GM12878 (cell line): Measurements from ENCODE around the gene TRAPPC3L. TPM values are rescaled to one million over a fixed set of nuclear protein-coding genes. Genes with fewer than 3 reads are reported as not detected.

Experiments
- ATAC-seq: fragments of 200-7000 bp; cut with Tn5 transposase; 3 replicates; pipeline ENCODE4 v1.9.1; 2020; ENCODE audit warnings: mild to moderate bottlenecking, moderate library complexity
- BruUV-seq: library from RNA; stranded (reverse); fragments of 400-500 nt; replicated peaks from 2 replicates; lab custom pipeline; 2021; lab: Mats Ljungman, UMichigan
- CTCF ChIA-PET: fragments of 300-600 bp; sonication (Branson Sonifier 250); formaldehyde crosslinking; extraction: SDS; loops from one replicate; lab custom pipeline; 2021; ENCODE audit warnings: inconsistent platforms; lab: Yijun Ruan, JAX
- POLR2A ChIA-PET: fragments of 350-600 bp; formaldehyde crosslinking; extraction: SDS; loops from one replicate; lab custom pipeline; 2021; ENCODE audit warnings: inconsistent platforms; lab: Charles Lee
- RAD21 ChIA-PET: fragments of 300-600 bp; sonication (Branson Sonifier 250); formaldehyde crosslinking; loops from one replicate; lab custom pipeline; 2023; ENCODE audit warnings: antibody characterized with exemption; ENCODE audit not compliant: unreplicated experiment; lab: Charles Lee
- SMC1A ChIA-PET: fragments of 300-600 bp; sonication (Branson Sonifier 250); formaldehyde crosslinking; loops from one replicate; lab custom pipeline; 2023; ENCODE audit not compliant: unreplicated experiment, uncharacterized antibody; lab: Charles Lee
- DNase-seq: peaks from one replicate; pipeline ENCODE4 v3.0.0-alpha.2; 2011; ENCODE audit warnings: low read depth, low spot score
- FAIRE-seq: peaks from 3 replicates; lab custom pipeline; 2011; peaks lifted over from hg19 to GRCh38; lab: Jason Lieb, UNC
- H2AFZ ChIP-seq: 2 replicates; pipeline ENCODE4 v1.6.0; 2011; ENCODE audit warnings: low read depth, low read length, control low read depth; ENCODE audit not compliant: control insufficient read depth
- H3K27ac ChIP-seq: 2 replicates; pipeline ENCODE4 v1.5.1; 2011; ENCODE audit warnings: control low read depth; ENCODE audit not compliant: control insufficient read depth, insufficient read depth
- H3K27me3 ChIP-seq, 2 experiments: replicated peaks in 1 of 2; 2 replicates each; pipeline versions ENCODE4 v1.6.0 to v1.6.1; 2011; ENCODE audit warnings: low read length in 1 of 2; ENCODE audit not compliant: control insufficient read depth in 2 of 2, insufficient read depth in 2 of 2
- H3K36me3 ChIP-seq, 2 experiments: 2 replicates each; pipeline ENCODE4 v1.5.1; 2011; ENCODE audit warnings: low read length in 1 of 2; ENCODE audit not compliant: control insufficient read depth in 2 of 2, insufficient read depth in 2 of 2
- H3K4me1 ChIP-seq: 2 replicates; pipeline ENCODE4 v1.6.1; 2011; ENCODE audit warnings: mild to moderate bottlenecking, low read length, moderate library complexity, mixed read lengths; ENCODE audit not compliant: control insufficient read depth, insufficient read depth
- H3K4me2 ChIP-seq: 2 replicates; pipeline ENCODE4 v1.6.0; 2011; ENCODE audit warnings: control low read depth; ENCODE audit not compliant: control insufficient read depth, insufficient read depth
- H3K4me3 ChIP-seq: fragments of 200-600 bp; sonication (generic); 2 replicates; pipeline ENCODE4 v1.5.1; 2016
- H3K79me2 ChIP-seq: 2 replicates; pipeline ENCODE4 v1.6.0; 2011; ENCODE audit warnings: low read length; ENCODE audit not compliant: control insufficient read depth, insufficient read depth
- H3K9ac ChIP-seq: 2 replicates; pipeline ENCODE4 v1.8.0; 2011; ENCODE audit warnings: low read length, control low read depth, mixed read lengths; ENCODE audit not compliant: control insufficient read depth, insufficient read depth
- H3K9me3 ChIP-seq: replicated peaks from 3 replicates; pipeline ENCODE4 v1.5.1; 2011; ENCODE audit warnings: mild to moderate bottlenecking, low read length; ENCODE audit not compliant: control insufficient read depth, insufficient read depth
- H4K20me1 ChIP-seq: 2 replicates; pipeline ENCODE4 v1.6.0; 2011; ENCODE audit not compliant: control insufficient read depth, insufficient read depth
- ATF7 ChIP-seq: fragments of 450-650 bp; IDR thresholded peaks from 2 replicates; pipeline ENCODE4 v1.6.1; 2016; ENCODE audit warnings: low read depth, mild to moderate bottlenecking
- BCL3 ChIP-seq: IDR thresholded peaks from 2 replicates; pipeline ENCODE4 v1.6.1; 2011; ENCODE audit warnings: borderline replicate concordance, low read depth, mild to moderate bottlenecking, moderate library complexity, low read length; ENCODE audit not compliant: insufficient read depth, poor library complexity, severe bottlenecking
- BHLHE40 ChIP-seq, 2 experiments: fragments of 450-650 bp in 1 of 2; IDR thresholded peaks; 2 replicates each; pipeline ENCODE4 v1.6.1; 2011 to 2017; ENCODE audit warnings: low read depth in 2 of 2, borderline replicate concordance in 1 of 2, improper control_type of control experiment in 1 of 2, low read length in 1 of 2, mild to moderate bottlenecking in 1 of 2
- BMI1 ChIP-seq: fragments of 450-650 bp; IDR thresholded peaks from 2 replicates; pipeline ENCODE4 v1.6.1; 2016; ENCODE audit warnings: mild to moderate bottlenecking, moderate library complexity, borderline replicate concordance
- CBFB ChIP-seq: IDR thresholded peaks from 2 replicates; pipeline ENCODE4 v1.6.1; 2016; ENCODE audit warnings: antibody characterized with exemption, low read depth
- CBX3 ChIP-seq: fragments of 200-600 bp; sonication (generic); IDR thresholded peaks from 2 replicates; pipeline ENCODE4 v1.6.1; 2016; ENCODE audit warnings: low read depth, borderline replicate concordance
- E2F8 ChIP-seq: fragments of 450-650 bp; IDR thresholded peaks from 2 replicates; pipeline ENCODE4 v1.6.1; 2018; ENCODE audit warnings: mild to moderate bottlenecking, low read depth, moderate library complexity; ENCODE audit not compliant: partially characterized antibody
- EZH2 ChIP-seq: IDR thresholded peaks from 2 replicates; pipeline ENCODE4 v1.6.1; 2012; ENCODE audit warnings: low read depth, mild to moderate bottlenecking, control low read depth, inconsistent platforms, low read length, borderline replicate concordance; ENCODE audit not compliant: control insufficient read depth
- FOXM1 ChIP-seq: IDR thresholded peaks from 2 replicates; pipeline ENCODE4 v1.6.1; 2012; ENCODE audit warnings: low read depth, mild to moderate bottlenecking, inconsistent platforms, low read length, moderate library complexity
- IKZF1 ChIP-seq: fragments of 450-650 bp; conservative IDR thresholded peaks from 2 replicates; pipeline ENCODE4 v1.6.1; 2017; ENCODE audit warnings: antibody characterized with exemption, mild to moderate bottlenecking
- IKZF2 ChIP-seq, 2 experiments: fragments of 450-650 bp; IDR thresholded peaks; 2 replicates each; pipeline ENCODE4 v1.6.1; 2017; ENCODE audit warnings: mild to moderate bottlenecking in 2 of 2, moderate library complexity in 2 of 2
- IRF3 ChIP-seq: fragments of 450-650 bp; IDR thresholded peaks from 2 replicates; pipeline ENCODE4 v1.6.1; 2014; ENCODE audit warnings: mild to moderate bottlenecking
- JUNB ChIP-seq: IDR thresholded peaks from 2 replicates; pipeline ENCODE4 v1.6.1; 2016; ENCODE audit warnings: antibody characterized with exemption, mild to moderate bottlenecking
- MAX ChIP-seq: IDR thresholded peaks from 2 replicates; pipeline ENCODE4 v1.6.1; 2012; ENCODE audit warnings: low read depth, low read length, improper control_type of control experiment
- MXI1 ChIP-seq: fragments of 150-350 bp; IDR thresholded peaks from 2 replicates; pipeline ENCODE4 v1.6.1; 2011; ENCODE audit warnings: low read depth, mild to moderate bottlenecking, inconsistent platforms, low read length, improper control_type of control experiment
- NFIC ChIP-seq: IDR thresholded peaks from 2 replicates; pipeline ENCODE4 v1.6.1; 2012; ENCODE audit warnings: low read depth, mild to moderate bottlenecking, inconsistent platforms, low read length, moderate library complexity
- PML ChIP-seq: IDR thresholded peaks from 2 replicates; pipeline ENCODE4 v1.6.1; 2012; ENCODE audit warnings: low read length, inconsistent platforms
- POU2F2 ChIP-seq: IDR thresholded peaks from 3 replicates; pipeline ENCODE4 v1.6.1; 2011; ENCODE audit warnings: low read depth, mild to moderate bottlenecking, low read length, borderline replicate concordance
- RFX5 ChIP-seq: IDR thresholded peaks from 2 replicates; pipeline ENCODE4 v1.6.1; 2011; ENCODE audit warnings: low read depth, low read length, improper control_type of control experiment
- SREBF1 ChIP-seq: IDR thresholded peaks from 2 replicates; pipeline ENCODE4 v1.6.1; 2012; ENCODE audit warnings: mild to moderate bottlenecking, low read length
- ZNF274 ChIP-seq: IDR thresholded peaks from one replicate; pipeline ENCODE4 v1.8.0; 2011; ENCODE audit not compliant: insufficient read length, insufficient read depth
- WGBS: methylation state at CpG from one replicate; pipeline ENCODE4 v1.1.6; 2016; ENCODE audit warnings: low lambda C conversion rate; ENCODE audit not compliant: insufficient replicate concordance, insufficient coverage; ENCODE audit errors: missing lambda C conversion rate; 5-methylcytosine and 5-hydroxymethylcytosine counted together
- in situ Hi-C: fragments of 300-500 bp; cut with MboI; formaldehyde crosslinking; loops from 9 replicates; pipeline ENCODE4 v1.14.3; 2018; ENCODE audit warnings: mixed read lengths
- intact Hi-C: fragments of 100-400 bp; cut with micrococcal nuclease; formaldehyde crosslinking; loops from one replicate; pipeline ENCODE4 v1.14.2; 2022; ENCODE audit not compliant: unreplicated experiment
- polyA plus RNA-seq, 11 experiments: library from polyadenylated mRNA; depleted of rRNA in 4 of 11; unstranded in 6 of 11; stranded (reverse) in 5 of 11; fragments of >200 nt; fragmentation: Nextera tagmentation in 4 of 11; fragmentation: Illumina TruSeq in 1 of 11; extraction: Ambion mirVana in 4 of 11; extraction: Trizol in 1 of 11; gene quantifications; 1 replicate in 1 of 11; 2 replicates in 10 of 11; pipeline versions ENCODE4 v1.2.1 to v1.2.3, GENCODE V29; 2011 to 2016; ENCODE audit warnings: inconsistent platforms in 2 of 11, missing spikeins in 2 of 11, low read depth in 1 of 11
- total RNA-seq, 4 experiments: library from RNA; depleted of rRNA in 3 of 4; stranded (reverse); fragments of >200 nt in 3 of 4; fragmentation: Illumina TruSeq in 1 of 4; extraction: Trizol in 1 of 4; gene quantifications; 2 replicates each; pipeline versions ENCODE4 v1.2.1 to v1.2.3, GENCODE V29; 2013 to 2021

TRAPPC3L gene
- total and polyA plus RNA-seq, 10 of the 15 experiments (the other 5 are each of a cell fraction or from before 2014, with no cell fraction given) = not detected

- H3K4me2 ChIP-seq = peak overlapping the region; percentile 14; the same call in 1 of the 2 replicates
- H3K27me3 ChIP-seq = no peaks in the 10 kb centered on the region; a peak in 2 of 4 replicates
- H3K9ac ChIP-seq = no peak overlapping the region
- ChIA-PET CTCF (no interaction called here), RAD21 (no interaction called here), SMC1A (interaction anchor here (0.6 kb wide), 1 partner anchor 113 kb away, joined by 3 read pairs; no protein-coding TSS in a partner anchor), POLR2A (no interaction called here)
- H4K20me1 ChIP-seq = no peaks in the 10 kb centered on the region
- BruUV-seq = no TSS peak
- in situ Hi-C loops (no loop called here), intact Hi-C loops (no loop called here)
- H3K4me3 ChIP-seq = no peak overlapping the region
- DNase-seq (no peak), ATAC-seq (no peak; the same call in 2 of the 3 replicates), FAIRE-seq (no peak)
- H3K36me3 ChIP-seq = no peaks in the 10 kb centered on the region
- no peaks in the 10 kb centered on the region for H3K9me3 ChIP-seq
- H2AFZ ChIP-seq = no peak overlapping the region
- no peak overlapping the region for H3K27ac ChIP-seq
- peaks cover 17% of the 10 kb centered on the region for H3K4me1 ChIP-seq
- 48% methylated on average over 5 of the region's 5 CpGs for WGBS
- H3K79me2 ChIP-seq = no peaks in the 10 kb centered on the region
- TF ChIP-seq POU2F2 (no peak), MXI1 (no peak), BCL3 (no peak), EZH2 (no peak), CBFB (no peak), ATF7 (no peak), BMI1 (no peak), E2F8 (no peak), RFX5 (no peak), IRF3 (no peak), MAX (no peak), IKZF2 (IDR thresholded peaks at IDR 0.05) (peak in 1 of 2 experiments; percentile 46; a peak in 1 of 4 replicates), FOXM1 (no peak), BHLHE40 (IDR thresholded peaks at IDR 0.05; ENCODE audit: borderline replicate concordance in 1 of 2, low read depth in 2 of 2, low read length in 1 of 2) (peak; percentile 12 to 17; a peak in 1 of 4 replicates), ZNF274 (no peak), SREBF1 (no peak), JUNB (no peak), IKZF1 (peak; percentile 40), CBX3 (no peak), NFIC (no peak), PML (no peak)
These were observed 80.2 kb downstream of the TRAPPC3L start for GRCh38 chr6:116465246-116465645.
